HepG2 (cell line): ENCODE results near the gene CELF5.

ENCODE experiments used
- AGO1 ChIP-seq: fragments of 200-400 bp; formaldehyde crosslinking; IDR thresholded peaks from 2 replicates; pipeline ENCODE4 v1.6.1; 2017; ENCODE audit warnings: mild to moderate bottlenecking, low read depth, low read length, moderate library complexity; ENCODE audit not compliant: poor library complexity, severe bottlenecking
- CTCF ChIP-seq: sonication (generic); formaldehyde crosslinking; IDR thresholded peaks from 2 replicates; pipeline ENCODE4 v1.5.0; 2020; ENCODE audit warnings: mild to moderate bottlenecking, missing genetic modification reagents, moderate library complexity
- DPF2 ChIP-seq: sonication (generic); formaldehyde crosslinking; IDR thresholded peaks from 2 replicates; pipeline ENCODE4 v1.4.0; 2020; ENCODE audit warnings: mild to moderate bottlenecking, low read depth, missing genetic modification reagents, borderline replicate concordance
- EZH2 ChIP-seq: conservative IDR thresholded peaks from 2 replicates; pipeline ENCODE4 v1.6.1; 2012; ENCODE audit warnings: mild to moderate bottlenecking, low read depth, low read length, moderate library complexity
- MXI1 ChIP-seq: IDR thresholded peaks from 3 replicates; pipeline ENCODE4 v1.6.1; 2012; ENCODE audit warnings: low read depth, low read length, inconsistent platforms, borderline replicate concordance
- POLR2A ChIP-seq, 2 experiments: IDR thresholded peaks; 2 replicates each; pipeline ENCODE4 v1.6.1; 2011; ENCODE audit warnings: low read depth in 2 of 2, low read length in 2 of 2, mild to moderate bottlenecking in 1 of 2, moderate library complexity in 1 of 2; ENCODE audit not compliant: insufficient read depth in 1 of 2
- SIN3A ChIP-seq: IDR thresholded peaks from 2 replicates; pipeline ENCODE4 v1.6.1; 2011; ENCODE audit warnings: low read depth, mild to moderate bottlenecking, control low read depth, low read length, borderline replicate concordance
- SP1 ChIP-seq, 2 experiments: fragments of 450-650 bp in 1 of 2; sonication (generic) in 1 of 2; formaldehyde crosslinking in 1 of 2; IDR thresholded peaks; 2 replicates each; pipeline versions ENCODE4 v1.4.0 to v1.6.1; 2016 to 2020; ENCODE audit warnings: missing genetic modification reagents in 1 of 2
- ZBTB7A ChIP-seq: sonication (generic); formaldehyde crosslinking; IDR thresholded peaks from 2 replicates; pipeline ENCODE4 v1.8.0; 2022; ENCODE audit warnings: mild to moderate bottlenecking, missing genetic modification reagents
- ZNF816 ChIP-seq: sonication (generic); formaldehyde crosslinking; IDR thresholded peaks from 2 replicates; pipeline ENCODE4 v1.8.0; 2022; ENCODE audit warnings: missing genetic modification reagents, mild to moderate bottlenecking, borderline replicate concordance
- ZZZ3 ChIP-seq: sonication (generic); formaldehyde crosslinking; IDR thresholded peaks from 2 replicates; pipeline ENCODE4 v1.4.0; 2020; ENCODE audit warnings: missing genetic modification reagents, mild to moderate bottlenecking, borderline replicate concordance

DNA sequence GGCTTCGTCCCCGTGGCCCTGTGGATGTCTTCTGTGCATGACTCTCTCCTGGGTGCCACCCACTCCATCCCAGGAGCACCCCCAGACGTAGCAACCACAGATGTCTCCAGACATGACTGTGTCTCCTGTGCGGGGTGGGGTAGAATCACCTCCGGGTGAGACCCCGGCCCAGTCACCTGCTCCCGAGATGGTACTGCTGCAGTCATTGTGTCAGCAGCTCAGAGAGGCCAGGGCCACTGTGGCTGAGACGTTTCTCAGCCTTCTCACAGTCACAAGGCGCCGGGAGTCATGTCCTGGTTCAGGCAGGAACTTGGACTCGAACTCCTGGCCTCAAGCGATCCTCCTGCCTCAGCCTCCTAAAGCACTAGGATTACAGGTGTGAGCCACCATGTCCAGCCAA, 22.1 kb upstream of the CELF5 start:
- no peak for TF ChIP-seq DPF2 (CRISPR knock-in tag)
- TF ChIP-seq POLR2A (IDR thresholded peaks at IDR 0.05; ENCODE audit: insufficient read depth in 1 of 2, low read depth in 2 of 2, low read length in 2 of 2), result no peak
- TF ChIP-seq AGO1, result no peak
- TF ChIP-seq ZNF816, result no peak
- TF ChIP-seq CTCF (CRISPR knock-in tag), result no peak
- TF ChIP-seq ZZZ3 (CRISPR knock-in tag), result no peak
- TF ChIP-seq SP1 (IDR thresholded peaks at IDR 0.05), result no peak
- TF ChIP-seq SP1 (CRISPR knock-in tag; IDR thresholded peaks at IDR 0.05), result no peak
- TF ChIP-seq ZBTB7A (CRISPR knock-in tag), result no peak
- no peak for TF ChIP-seq EZH2
- TF ChIP-seq SIN3A, result no peak
- TF ChIP-seq MXI1, result no peak
